Measurements from ENCODE around the gene NHLRC4. TPM values are rescaled to one million over a fixed set of nuclear protein-coding genes. Genes with fewer than 3 reads are reported as not detected.

The NHLRC4 gene
- total and polyA plus RNA-seq, 9 of the 15 experiments (the other 6 are each of a cell fraction or from before 2014, with no cell fraction given): 0.24 to 3.7 (median 1.3) TPM; not detected in 2

GRCh38 chr16:566475-567372 is at the start of gene NHLRC4 (continued):
- no peak for TF ChIP-seq ZNF507 (tag; conservative IDR thresholded peaks at IDR 0.05)
- TF ChIP-seq BRD9 (IDR thresholded peaks at IDR 0.05; ENCODE audit: low read depth, partially characterized antibody): no peak
- TF ChIP-seq SREBF2 (CRISPR knock-in tag; IDR thresholded peaks at IDR 0.05): no peak
- TF ChIP-seq PBX2 (CRISPR knock-in tag; IDR thresholded peaks at IDR 0.05; ENCODE audit: low read depth): no peak
- peak; percentile 35; the same call in 1 of the 2 replicates for TF ChIP-seq PBX2 (tag; conservative IDR thresholded peaks at IDR 0.05; ENCODE audit: low read depth)
- no peak for TF ChIP-seq PPARD (CRISPR knock-in tag; IDR thresholded peaks at IDR 0.05)
- TF ChIP-seq ZNF324 (CRISPR knock-in tag; IDR thresholded peaks at IDR 0.05): no peak
- TF ChIP-seq PYGO2 (tag; IDR thresholded peaks at IDR 0.05): no peak
- TF ChIP-seq ZEB2 (IDR thresholded peaks at IDR 0.05): peak; percentile 76
- TF ChIP-seq TSC22D4 (tag; IDR thresholded peaks at IDR 0.05): no peak
- TF ChIP-seq ZNF280A (IDR thresholded peaks at IDR 0.05; ENCODE audit: low read depth, partially characterized antibody): no peak
- TF ChIP-seq MAFG (tag; conservative IDR thresholded peaks at IDR 0.05): no peak
- TF ChIP-seq SMARCB1 (IDR thresholded peaks at IDR 0.05; ENCODE audit: insufficient read length, low read depth): no peak
- TF ChIP-seq ZBTB49 (CRISPR knock-in tag; IDR thresholded peaks at IDR 0.05; ENCODE audit: borderline replicate concordance): no peak
- no peak for TF ChIP-seq ZFP36 (IDR thresholded peaks at IDR 0.05; ENCODE audit: low read depth, low read length, partially characterized antibody)
- TF ChIP-seq ZNF639 (CRISPR knock-in tag; conservative IDR thresholded peaks at IDR 0.05 in 1 of 2, IDR thresholded peaks at IDR 0.05 in 1 of 2): peak in 1 of 2 experiments; percentile 84; a peak in 2 of 4 replicates
